SH-SY5Y (cell line): ENCODE results near the gene AP2B1.

ENCODE experiments used
- GATA2 ChIP-seq: IDR thresholded peaks from 2 replicates; pipeline ENCODE4 v1.6.1; 2011; ENCODE audit warnings: mild to moderate bottlenecking, low read depth, low read length
- GATA3 ChIP-seq: IDR thresholded peaks from 2 replicates; pipeline ENCODE4 v1.6.1; 2011; ENCODE audit warnings: low read depth, mild to moderate bottlenecking, low read length, moderate library complexity

- TF ChIP-seq GATA3, result no peak
- TF ChIP-seq GATA2, result no peak
Observed at GRCh38 chr17:35765756-35766488, 178.8 kb downstream of the AP2B1 start.
